ENCODE measurements around the gene SEC11C. TPM values are rescaled to one million over a fixed set of nuclear protein-coding genes. Genes with fewer than 3 reads are reported as not detected.

SEC11C gene
- polyA plus RNA-seq, 3 donors: 14.9 to 98.4 (median 98.0) TPM

- Histone ChIP-seq H3K79me2 (ENCODE audit: insufficient read depth, low read length) (no peaks in the 10 kb centered on the region), H3K4me2 (replicated peaks; ENCODE audit: extremely low read depth, low read length, poor library complexity, severe bottlenecking) (no peak overlapping the region), H3K9me3 (replicated peaks in 1 of 2; ENCODE audit: control insufficient read depth in 1 of 2, insufficient read depth in 1 of 2, low read length in 2 of 2) (no peaks in the 10 kb centered on the region), H4K20me1 (ENCODE audit: insufficient read depth, low read length) (no peaks in the 10 kb centered on the region), H3K27me3 (ENCODE audit: control insufficient read depth in 2 of 2, insufficient read depth in 2 of 2, low read length in 2 of 2) (no peaks in the 10 kb centered on the region), H3K9ac (ENCODE audit: insufficient read depth, low read length, poor library complexity, severe bottlenecking) (no peak overlapping the region), H3K4me3 (replicated peaks in 1 of 3; ENCODE audit: low read depth in 2 of 3, low read length in 3 of 3) (no peak overlapping the region), H3K4me1 (ENCODE audit: control insufficient read depth in 1 of 2, insufficient read depth in 2 of 2, low read length in 2 of 2) (no peaks in the 10 kb centered on the region), H3K27ac (ENCODE audit: low read depth in 1 of 2, low read length in 2 of 2) (no peak overlapping the region), H3K36me3 (replicated peaks in 1 of 2; ENCODE audit: control insufficient read depth in 1 of 2, insufficient read depth in 2 of 2, low read length in 2 of 2) (no peaks in the 10 kb centered on the region), H2AFZ (ENCODE audit: insufficient read depth, low read depth, low read length, poor library complexity, severe bottlenecking) (no peak overlapping the region)
- no peaks in the 10 kb centered on the region for H3K4me1 Mint-ChIP-seq
- peaks cover 3 to 7% (median 6%) of the 10 kb centered on the region in 3 donors for H3K27me3 Mint-ChIP-seq (ENCODE audit: low read depth in 3 of 3)
- intact Hi-C loops (cut with micrococcal nuclease): no loop called here
- TF ChIP-seq CTCF (IDR thresholded peaks at IDR 0.05): no peak
- H3K4me3 Mint-ChIP-seq: no peak overlapping the region
- peaks cover 0 to 7% (median 0%) of the 10 kb centered on the region in 7 donors for H3K9me3 Mint-ChIP-seq
- no peaks in the 10 kb centered on the region for H3K36me3 Mint-ChIP-seq
- no peak overlapping the region for H3K27ac Mint-ChIP-seq
- 90% methylated on average over 2 of the region's 2 CpGs for WGBS (ENCODE audit: insufficient coverage)
- DNase-seq: no peak
Measured at GRCh38 chr18:59197636-59198035, 58.0 kb downstream of the SEC11C start.

GRCh38 chr18:59198215-59198614 lies 58.5 kb downstream of the SEC11C start:
- peaks cover 6 to 7% (median 6%) of the 10 kb centered on the region in 3 donors for H3K27me3 Mint-ChIP-seq (ENCODE audit: low read depth in 3 of 3)
- DNase-seq: no peak
- Histone ChIP-seq H3K36me3 (replicated peaks in 1 of 2; ENCODE audit: control insufficient read depth in 1 of 2, insufficient read depth in 2 of 2, low read length in 2 of 2) (no peaks in the 10 kb centered on the region), H4K20me1 (ENCODE audit: insufficient read depth, low read length) (no peaks in the 10 kb centered on the region), H3K27me3 (ENCODE audit: control insufficient read depth in 2 of 2, insufficient read depth in 2 of 2, low read length in 2 of 2) (no peaks in the 10 kb centered on the region), H3K27ac (ENCODE audit: low read depth in 1 of 2, low read length in 2 of 2) (no peak overlapping the region), H3K4me3 (replicated peaks in 1 of 3; ENCODE audit: low read depth in 2 of 3, low read length in 3 of 3) (no peak overlapping the region), H3K9ac (ENCODE audit: insufficient read depth, low read length, poor library complexity, severe bottlenecking) (no peak overlapping the region), H3K4me1 (ENCODE audit: control insufficient read depth in 1 of 2, insufficient read depth in 2 of 2, low read length in 2 of 2) (no peaks in the 10 kb centered on the region), H3K9me3 (replicated peaks in 1 of 2; ENCODE audit: control insufficient read depth in 1 of 2, insufficient read depth in 1 of 2, low read length in 2 of 2) (no peaks in the 10 kb centered on the region), H3K4me2 (replicated peaks; ENCODE audit: extremely low read depth, low read length, poor library complexity, severe bottlenecking) (no peak overlapping the region), H3K79me2 (ENCODE audit: insufficient read depth, low read length) (no peaks in the 10 kb centered on the region), H2AFZ (ENCODE audit: insufficient read depth, low read depth, low read length, poor library complexity, severe bottlenecking) (no peak overlapping the region)
- TF ChIP-seq CTCF (IDR thresholded peaks at IDR 0.05): no peak
- no peak overlapping the region for H3K27ac Mint-ChIP-seq
- intact Hi-C loops (cut with micrococcal nuclease): no loop called here
- peaks cover 0 to 7% (median 0%) of the 10 kb centered on the region in 7 donors for H3K9me3 Mint-ChIP-seq
- no peak overlapping the region for H3K4me3 Mint-ChIP-seq
- 94% methylated on average over 4 of the region's 6 CpGs for WGBS (ENCODE audit: insufficient coverage)
- H3K4me1 Mint-ChIP-seq: no peaks in the 10 kb centered on the region
- H3K36me3 Mint-ChIP-seq: no peaks in the 10 kb centered on the region

All from CD14-positive monocyte (primary cell).